Measurements from ENCODE around the gene IL17RC. TPM values are rescaled to one million over a fixed set of nuclear protein-coding genes. Genes with fewer than 3 reads are reported as not detected.

IL17RC gene
- total RNA-seq, 1 donor from 2014 or later: 3.1 TPM

GRCh38 chr3:9914559-9915253, 2.2 kb upstream of the IL17RC start:
- peak overlapping the region; percentile 76 for H3K4me3 Mint-ChIP-seq
- peak overlapping the region; percentile 97 for H2AFZ ChIP-seq (replicated peaks)

GRCh38 chr3:9915254-9916141, 1.4 kb upstream of the IL17RC start:
- Mint-ChIP-seq H3K27me3 (ENCODE audit: insufficient read depth, low read depth) (no peaks in the 10 kb centered on the region), H3K27ac (peak overlapping the region; percentile 60), H3K4me3 (peak overlapping the region; percentile 86), H3K4me1 (peaks cover 14% of the 10 kb centered on the region), H3K36me3 (no peaks in the 10 kb centered on the region), H3K9me3 (no peaks in the 10 kb centered on the region)
- H3K9ac ChIP-seq: no peak overlapping the region
- H3K4me2 ChIP-seq: peak overlapping the region; percentile 97
- H3K9me3 ChIP-seq (ENCODE audit: low read depth): no peaks in the 10 kb centered on the region
- H3K79me2 ChIP-seq (ENCODE audit: low read depth): no peaks in the 10 kb centered on the region
- peaks cover 19% of the 10 kb centered on the region for H3K4me1 ChIP-seq
- H4K20me1 ChIP-seq (ENCODE audit: low read depth): no peaks in the 10 kb centered on the region
- H3F3A ChIP-seq (ENCODE audit: low read depth): peaks cover 14% of the 10 kb centered on the region
- H3K36me3 ChIP-seq: no peaks in the 10 kb centered on the region
- H2AFZ ChIP-seq (replicated peaks): peak overlapping the region; percentile 97
- H3K27ac ChIP-seq: no peak overlapping the region
- peak; percentile 31 for TF ChIP-seq CTCF (IDR thresholded peaks at IDR 0.05)
- TF ChIP-seq EZH2phosphoT487 (IDR thresholded peaks at IDR 0.05): peak; percentile 37
- TF ChIP-seq EZH2 (IDR thresholded peaks at IDR 0.05): no peak
- DNase-seq (ENCODE audit: low spot score): peak; percentile 78
- H3K4me3 ChIP-seq: peak overlapping the region; percentile 46
- peaks cover 30% of the 10 kb centered on the region for H3K27me3 ChIP-seq

More at GRCh38 chr3:9914559-9915253, 2.2 kb upstream of the IL17RC start:
- no peaks in the 10 kb centered on the region for H3K36me3 Mint-ChIP-seq
- peaks cover 14% of the 10 kb centered on the region for H3K4me1 Mint-ChIP-seq
- H3K9me3 Mint-ChIP-seq: no peaks in the 10 kb centered on the region
- no peak for DNase-seq (ENCODE audit: low spot score)
- Histone ChIP-seq H3F3A (ENCODE audit: low read depth) (peaks cover 14% of the 10 kb centered on the region), H3K9ac (no peak overlapping the region), H4K20me1 (ENCODE audit: low read depth) (no peaks in the 10 kb centered on the region), H3K4me2 (peak overlapping the region; percentile 97), H3K27ac (no peak overlapping the region), H3K79me2 (ENCODE audit: low read depth) (no peaks in the 10 kb centered on the region), H3K9me3 (ENCODE audit: low read depth) (no peaks in the 10 kb centered on the region), H3K4me1 (peaks cover 19% of the 10 kb centered on the region), H3K4me3 (peak overlapping the region; percentile 46), H3K36me3 (no peaks in the 10 kb centered on the region), H3K27me3 (peaks cover 30% of the 10 kb centered on the region)
- no peak overlapping the region for H3K27ac Mint-ChIP-seq
- TF ChIP-seq EZH2 (IDR thresholded peaks at IDR 0.05) (no peak), EZH2phosphoT487 (IDR thresholded peaks at IDR 0.05) (no peak), CTCF (IDR thresholded peaks at IDR 0.05) (no peak)
- H3K27me3 Mint-ChIP-seq (ENCODE audit: insufficient read depth, low read depth): no peaks in the 10 kb centered on the region

GRCh38 chr3:9916346-9916733, 558 bp upstream of the IL17RC start:
- Mint-ChIP-seq H3K27me3 (ENCODE audit: insufficient read depth, low read depth) (no peaks in the 10 kb centered on the region), H3K27ac (no peak overlapping the region), H3K9me3 (no peaks in the 10 kb centered on the region), H3K4me3 (peak overlapping the region; percentile 86), H3K36me3 (no peaks in the 10 kb centered on the region), H3K4me1 (peaks cover 12% of the 10 kb centered on the region)
- Histone ChIP-seq H3K9ac (no peak overlapping the region), H3K4me3 (no peak overlapping the region), H3K9me3 (ENCODE audit: low read depth) (no peaks in the 10 kb centered on the region), H2AFZ (replicated peaks) (peak overlapping the region; percentile 59), H3F3A (ENCODE audit: low read depth) (peaks cover 14% of the 10 kb centered on the region), H3K27me3 (peaks cover 30% of the 10 kb centered on the region), H3K36me3 (no peaks in the 10 kb centered on the region), H3K4me1 (peaks cover 19% of the 10 kb centered on the region), H4K20me1 (ENCODE audit: low read depth) (no peaks in the 10 kb centered on the region), H3K79me2 (ENCODE audit: low read depth) (no peaks in the 10 kb centered on the region), H3K4me2 (peak overlapping the region; percentile 97), H3K27ac (no peak overlapping the region)
- no peak for TF ChIP-seq EZH2 (IDR thresholded peaks at IDR 0.05)
- no peak for TF ChIP-seq CTCF (IDR thresholded peaks at IDR 0.05)
- no peak for TF ChIP-seq EZH2phosphoT487 (IDR thresholded peaks at IDR 0.05)
- DNase-seq (ENCODE audit: low spot score): peak; percentile 15
